CD14-positive monocyte (primary cell): ENCODE data around the gene TRMU. TPM values are rescaled to one million over a fixed set of nuclear protein-coding genes. Genes with fewer than 3 reads are reported as not detected.

ENCODE experiments used
- DNase-seq, 3 donors: peaks; one replicate each; pipeline ENCODE4 v3.0.0-alpha.2; 2011 to 2022
- H2AFZ ChIP-seq: 2 replicates; pipeline ENCODE4 v1.6.0; 2012; ENCODE audit warnings: mild to moderate bottlenecking, low read depth, low read length, inconsistent platforms; ENCODE audit not compliant: insufficient read depth, poor library complexity, severe bottlenecking
- H3K27ac ChIP-seq, 2 donors: 1 replicate in 1 of 2; 2 replicates in 1 of 2; pipeline ENCODE4 v1.5.1; 2012 to 2013; ENCODE audit warnings: low read length in 2 of 2, control low read depth in 1 of 2, inconsistent platforms in 1 of 2, low read depth in 1 of 2, mild to moderate bottlenecking in 1 of 2
- H3K27me3 ChIP-seq, 2 donors: one replicate each; pipeline versions ENCODE4 v1.6.0 to v1.6.1; 2011 to 2013; ENCODE audit warnings: low read length in 2 of 2; ENCODE audit not compliant: control insufficient read depth in 2 of 2, insufficient read depth in 2 of 2
- H3K36me3 ChIP-seq, 2 donors: replicated peaks in 1 of 2; 1 replicate in 1 of 2; 2 replicates in 1 of 2; pipeline versions ENCODE4 v1.5.1 to v1.6.1; 2012 to 2013; ENCODE audit warnings: low read length in 2 of 2, control low read depth in 1 of 2, inconsistent platforms in 1 of 2, mild to moderate bottlenecking in 1 of 2; ENCODE audit not compliant: insufficient read depth in 2 of 2, control insufficient read depth in 1 of 2
- H3K4me1 ChIP-seq, 2 donors: 1 replicate in 1 of 2; 2 replicates in 1 of 2; pipeline versions ENCODE4 v1.5.1 to v1.6.1; 2012 to 2013; ENCODE audit warnings: low read length in 2 of 2, control low read depth in 1 of 2, inconsistent platforms in 1 of 2, mild to moderate bottlenecking in 1 of 2, moderate library complexity in 1 of 2; ENCODE audit not compliant: insufficient read depth in 2 of 2, control insufficient read depth in 1 of 2
- H3K4me2 ChIP-seq: replicated peaks from 2 replicates; pipeline ENCODE3; 2012; ENCODE audit warnings: low read length, moderate library complexity, mild to moderate bottlenecking; ENCODE audit not compliant: poor library complexity, severe bottlenecking; ENCODE audit errors: extremely low read depth
- H3K4me3 ChIP-seq, 3 experiments: fragments of 200-600 bp in 1 of 3; sonication (generic) in 1 of 3; replicated peaks in 1 of 3; 1 replicate in 2 of 3; 2 replicates in 1 of 3; pipeline ENCODE4 v1.5.1; 2011 to 2013; ENCODE audit warnings: low read length in 3 of 3, mild to moderate bottlenecking in 3 of 3, control low read depth in 2 of 3, low read depth in 2 of 3, inconsistent platforms in 1 of 3, moderate library complexity in 1 of 3
- H3K79me2 ChIP-seq: 2 replicates; pipeline ENCODE4 v1.6.0; 2012; ENCODE audit warnings: mild to moderate bottlenecking, control low read depth, inconsistent platforms, low read length, moderate library complexity; ENCODE audit not compliant: insufficient read depth
- H3K9ac ChIP-seq: 2 replicates; pipeline ENCODE4 v1.6.0; 2017; ENCODE audit warnings: low read length, mild to moderate bottlenecking; ENCODE audit not compliant: insufficient read depth, poor library complexity, severe bottlenecking
- H3K9me3 ChIP-seq, 2 donors: replicated peaks in 1 of 2; 1 replicate in 1 of 2; 2 replicates in 1 of 2; pipeline versions ENCODE4 v1.5.1 to v1.6.1; 2012 to 2013; ENCODE audit warnings: low read length in 2 of 2, control low read depth in 1 of 2; ENCODE audit not compliant: control insufficient read depth in 1 of 2, insufficient read depth in 1 of 2
- H4K20me1 ChIP-seq: 2 replicates; pipeline ENCODE4 v1.6.0; 2012; ENCODE audit warnings: mild to moderate bottlenecking, low read length, control low read depth, moderate library complexity; ENCODE audit not compliant: insufficient read depth
- H3K27ac Mint-ChIP-seq, 7 donors: one replicate each; pipeline ENCODE4 v1.8.0; 2020; ENCODE audit warnings: mild to moderate bottlenecking in 7 of 7, mixed read lengths in 7 of 7, moderate library complexity in 6 of 7, inconsistent platforms in 2 of 7
- H3K27me3 Mint-ChIP-seq, 3 donors: one replicate each; pipeline ENCODE4 v1.8.0; 2021 to 2022; ENCODE audit warnings: low read depth in 3 of 3, mild to moderate bottlenecking in 3 of 3, mixed read lengths in 3 of 3, moderate library complexity in 3 of 3, inconsistent platforms in 1 of 3
- H3K36me3 Mint-ChIP-seq, 2 donors: one replicate each; pipeline ENCODE4 v1.8.0; 2020; ENCODE audit warnings: mixed read lengths in 2 of 2, inconsistent platforms in 1 of 2, mild to moderate bottlenecking in 1 of 2
- H3K4me1 Mint-ChIP-seq: one replicate; pipeline ENCODE4 v1.8.0; 2020; ENCODE audit warnings: mild to moderate bottlenecking, mixed read lengths
- H3K4me3 Mint-ChIP-seq, 2 donors: one replicate each; pipeline ENCODE4 v1.8.0; 2020; ENCODE audit warnings: mild to moderate bottlenecking in 2 of 2, mixed read lengths in 2 of 2, moderate library complexity in 1 of 2
- H3K9me3 Mint-ChIP-seq, 7 donors: one replicate each; pipeline ENCODE4 v1.8.0; 2020 to 2022; ENCODE audit warnings: mixed read lengths in 7 of 7, mild to moderate bottlenecking in 6 of 7, moderate library complexity in 6 of 7, inconsistent platforms in 2 of 7
- WGBS: methylation state at CpG from one replicate; pipeline ENCODE4 v1.1.5; 2013; ENCODE audit warnings: missing lambda C conversion rate; ENCODE audit not compliant: insufficient coverage; 5-methylcytosine and 5-hydroxymethylcytosine counted together
- intact Hi-C, 2 donors: fragments of 100-400 bp; cut with micrococcal nuclease; formaldehyde crosslinking; loops; one replicate each; pipeline versions ENCODE4 v1.15.0 to v1.15.1; 2023
- polyA plus RNA-seq, 3 donors: library from polyadenylated mRNA; depleted of rRNA in 1 of 3; unstranded in 2 of 3; stranded (reverse) in 1 of 3; fragments of 300-500 nt in 2 of 3; fragments of >200 nt in 1 of 3; fragmentation: Illumina TruSeq in 2 of 3; gene quantifications; 1 replicate in 2 of 3; 2 replicates in 1 of 3; pipeline ENCODE4 v1.2.3, GENCODE V29; 2012 to 2021
- TF ChIP-seq, protein P1 (sequence below): fragments of 200-600 bp; IDR thresholded peaks from one replicate; pipeline ENCODE4 v1.8.0; 2022; ENCODE audit warnings: antibody characterized with exemption, mild to moderate bottlenecking

TRMU gene
- polyA plus RNA-seq, 3 donors: 4.7 to 32.9 (median 5.6) TPM

DNA sequence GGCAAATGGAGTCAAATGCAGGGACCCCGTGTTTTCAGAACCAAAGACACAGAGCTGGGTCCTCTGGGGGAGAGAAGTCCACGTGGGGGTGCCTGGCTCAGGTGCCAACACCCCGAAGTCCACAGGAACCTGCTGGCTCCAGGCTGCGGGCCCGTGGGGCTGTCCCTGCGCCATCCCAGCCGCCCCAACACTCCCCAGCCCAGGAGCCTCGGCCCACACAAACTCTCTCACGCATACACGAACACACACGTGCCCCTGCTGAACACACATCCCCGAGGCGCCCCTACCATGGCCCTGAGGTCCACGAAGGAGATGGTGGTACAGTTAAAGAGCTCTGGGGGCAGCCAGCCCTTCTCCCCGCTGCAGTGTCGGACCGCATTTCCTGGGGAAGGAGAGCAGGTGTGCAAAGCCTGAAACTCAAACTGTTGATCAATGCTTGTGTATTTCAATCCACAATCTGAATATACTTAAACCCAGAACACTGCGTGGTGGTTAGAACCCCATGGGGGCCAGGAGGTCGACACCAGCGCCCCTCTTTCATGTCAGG, 54.7 kb downstream of the TRMU start:
- Mint-ChIP-seq H3K4me3 (no peak overlapping the region), H3K27me3 (peaks cover 0 to 6% (median 3%) of the 10 kb centered on the region in 3 donors), H3K4me1 (no peaks in the 10 kb centered on the region), H3K36me3 (no peaks in the 10 kb centered on the region), H3K27ac (no peak overlapping the region), H3K9me3 (no peaks in the 10 kb centered on the region)
- WGBS: 95% methylated on average over 19 of the region's 20 CpGs
- Histone ChIP-seq H3K4me3 (no peak overlapping the region), H3K27me3 (no peaks in the 10 kb centered on the region), H3K36me3 (no peaks in the 10 kb centered on the region), H2AFZ (no peak overlapping the region), H3K4me1 (no peaks in the 10 kb centered on the region), H4K20me1 (no peaks in the 10 kb centered on the region), H3K9me3 (no peaks in the 10 kb centered on the region), H3K27ac (no peak overlapping the region), H3K9ac (no peak overlapping the region), H3K4me2 (no peak overlapping the region), H3K79me2 (no peaks in the 10 kb centered on the region)
- TF ChIP-seq, protein P1, sequence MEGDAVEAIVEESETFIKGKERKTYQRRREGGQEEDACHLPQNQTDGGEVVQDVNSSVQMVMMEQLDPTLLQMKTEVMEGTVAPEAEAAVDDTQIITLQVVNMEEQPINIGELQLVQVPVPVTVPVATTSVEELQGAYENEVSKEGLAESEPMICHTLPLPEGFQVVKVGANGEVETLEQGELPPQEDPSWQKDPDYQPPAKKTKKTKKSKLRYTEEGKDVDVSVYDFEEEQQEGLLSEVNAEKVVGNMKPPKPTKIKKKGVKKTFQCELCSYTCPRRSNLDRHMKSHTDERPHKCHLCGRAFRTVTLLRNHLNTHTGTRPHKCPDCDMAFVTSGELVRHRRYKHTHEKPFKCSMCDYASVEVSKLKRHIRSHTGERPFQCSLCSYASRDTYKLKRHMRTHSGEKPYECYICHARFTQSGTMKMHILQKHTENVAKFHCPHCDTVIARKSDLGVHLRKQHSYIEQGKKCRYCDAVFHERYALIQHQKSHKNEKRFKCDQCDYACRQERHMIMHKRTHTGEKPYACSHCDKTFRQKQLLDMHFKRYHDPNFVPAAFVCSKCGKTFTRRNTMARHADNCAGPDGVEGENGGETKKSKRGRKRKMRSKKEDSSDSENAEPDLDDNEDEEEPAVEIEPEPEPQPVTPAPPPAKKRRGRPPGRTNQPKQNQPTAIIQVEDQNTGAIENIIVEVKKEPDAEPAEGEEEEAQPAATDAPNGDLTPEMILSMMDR: no peak
- no peak for DNase-seq
- intact Hi-C loops: no loop called here

DNA sequence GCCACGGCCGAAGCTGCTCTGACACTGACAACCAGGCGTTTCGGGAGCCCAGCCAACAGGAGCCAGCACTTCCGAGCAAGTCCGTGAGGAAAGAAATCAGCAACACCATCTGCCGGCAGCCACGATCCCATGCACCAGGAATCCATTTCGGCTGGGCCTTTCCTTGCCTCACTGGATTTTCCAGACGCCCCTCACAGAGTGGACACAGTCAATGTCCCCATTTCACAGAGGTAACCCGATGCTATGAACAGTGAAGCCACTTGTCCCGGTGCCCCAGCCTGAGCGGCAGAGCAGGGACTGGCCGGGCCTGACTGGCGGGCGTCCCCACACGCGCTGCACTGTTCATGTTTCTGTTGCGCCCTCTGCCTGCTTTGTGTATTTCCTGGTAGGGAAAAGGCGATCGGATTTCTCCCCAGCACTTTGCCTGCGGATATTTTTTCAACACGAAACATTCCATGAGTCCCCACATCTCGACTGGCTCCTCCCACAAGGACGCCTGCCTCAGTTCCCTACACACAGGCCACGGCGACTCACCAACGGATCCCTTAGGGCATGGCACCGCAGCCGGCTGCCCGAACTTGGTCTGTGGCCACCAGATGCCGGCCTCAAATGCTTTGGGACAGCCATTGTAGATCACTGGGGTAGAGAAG, 55.3 kb downstream of the TRMU start:
- no peaks in the 10 kb centered on the region for H3K36me3 Mint-ChIP-seq
- Histone ChIP-seq H3K4me3 (no peak overlapping the region), H3K4me2 (no peak overlapping the region), H3K9me3 (no peaks in the 10 kb centered on the region), H3K79me2 (no peaks in the 10 kb centered on the region), H3K36me3 (no peaks in the 10 kb centered on the region), H3K27me3 (no peaks in the 10 kb centered on the region), H4K20me1 (no peaks in the 10 kb centered on the region), H3K27ac (no peak overlapping the region), H3K9ac (no peak overlapping the region), H2AFZ (no peak overlapping the region), H3K4me1 (no peaks in the 10 kb centered on the region)
- intact Hi-C loops: no loop called here
- DNase-seq: no peak
- H3K4me3 Mint-ChIP-seq: no peak overlapping the region
- no peak overlapping the region for H3K27ac Mint-ChIP-seq
- H3K27me3 Mint-ChIP-seq: peaks cover 0 to 6% (median 3%) of the 10 kb centered on the region in 3 donors
- WGBS: 95% methylated on average over 24 of the region's 32 CpGs
- TF ChIP-seq, protein P1: no peak
- H3K9me3 Mint-ChIP-seq: no peaks in the 10 kb centered on the region
- H3K4me1 Mint-ChIP-seq: no peaks in the 10 kb centered on the region
